Ishikawa (cell line): ENCODE data around the gene AKAP6.

Source experiments
- CEBPB ChIP-seq: IDR thresholded peaks from 2 replicates; pipeline ENCODE4 v1.6.1; 2012
- CREB1 ChIP-seq: IDR thresholded peaks from 2 replicates; pipeline ENCODE4 v1.6.1; 2012; ENCODE audit warnings: low read depth
- EGR1 ChIP-seq: IDR thresholded peaks from 2 replicates; pipeline ENCODE4 v1.6.1; 2012
- EP300 ChIP-seq: IDR thresholded peaks from 2 replicates; pipeline ENCODE4 v1.6.1; 2012; ENCODE audit warnings: borderline replicate concordance
- FOXM1 ChIP-seq: IDR thresholded peaks from 2 replicates; pipeline ENCODE4 v1.6.1; 2012; ENCODE audit warnings: low read depth, borderline replicate concordance
- NFIC ChIP-seq: IDR thresholded peaks from 2 replicates; pipeline ENCODE4 v1.6.1; 2012
- RAD21 ChIP-seq: IDR thresholded peaks from 2 replicates; pipeline ENCODE4 v1.6.1; 2012; ENCODE audit warnings: low read depth
- REST ChIP-seq: IDR thresholded peaks from 2 replicates; pipeline ENCODE4 v1.6.1; 2012; ENCODE audit warnings: low read depth, mild to moderate bottlenecking
- TAF1 ChIP-seq: IDR thresholded peaks from 2 replicates; pipeline ENCODE4 v1.6.1; 2012; ENCODE audit warnings: low read depth, mild to moderate bottlenecking
- TCF12 ChIP-seq: IDR thresholded peaks from 2 replicates; pipeline ENCODE4 v1.6.1; 2012; ENCODE audit warnings: low read depth
- TEAD4 ChIP-seq: IDR thresholded peaks from 2 replicates; pipeline ENCODE4 v1.6.1; 2012
- USF1 ChIP-seq: IDR thresholded peaks from 2 replicates; pipeline ENCODE4 v1.6.1; 2012
- YY1 ChIP-seq: IDR thresholded peaks from 2 replicates; pipeline ENCODE4 v1.6.1; 2012; ENCODE audit warnings: low read depth
- ZBTB7A ChIP-seq: IDR thresholded peaks from 2 replicates; pipeline ENCODE4 v1.6.1; 2012; ENCODE audit warnings: low read depth
- TF ChIP-seq, protein P1 (sequence below): IDR thresholded peaks from 2 replicates; pipeline ENCODE4 v1.6.1; 2012

Gene AKAP6

GRCh38 chr14:32331206-32331605 is 2.1 kb downstream of the AKAP6 start:
- TF ChIP-seq FOXM1 (no peak), RAD21 (no peak), TCF12 (no peak), REST (no peak), TAF1 (no peak), EP300 (no peak), CEBPB (no peak), ZBTB7A (no peak), EGR1 (no peak), YY1 (no peak), NFIC (no peak), CREB1 (no peak), TEAD4 (no peak), USF1 (no peak)
- TF ChIP-seq, protein P1, sequence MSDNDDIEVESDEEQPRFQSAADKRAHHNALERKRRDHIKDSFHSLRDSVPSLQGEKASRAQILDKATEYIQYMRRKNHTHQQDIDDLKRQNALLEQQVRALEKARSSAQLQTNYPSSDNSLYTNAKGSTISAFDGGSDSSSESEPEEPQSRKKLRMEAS = no peak

- TF ChIP-seq TAF1 = no peak
- no peak for TF ChIP-seq YY1
- TF ChIP-seq, protein P1 = no peak
- TF ChIP-seq EP300 = no peak
- TF ChIP-seq ZBTB7A = no peak
- TF ChIP-seq REST = no peak
- no peak for TF ChIP-seq RAD21
Observed at GRCh38 chr14:32332415-32333316, 3.6 kb downstream of the AKAP6 start.

GRCh38 chr14:32336702-32337101 is 7.6 kb downstream of the AKAP6 start:
- no peak for TF ChIP-seq REST
- no peak for TF ChIP-seq CEBPB
- no peak for TF ChIP-seq FOXM1
- TF ChIP-seq EP300 = no peak
- no peak for TF ChIP-seq USF1
- TF ChIP-seq ZBTB7A = no peak
- no peak for TF ChIP-seq YY1
- no peak for TF ChIP-seq NFIC
- TF ChIP-seq EGR1 = no peak

DNA sequence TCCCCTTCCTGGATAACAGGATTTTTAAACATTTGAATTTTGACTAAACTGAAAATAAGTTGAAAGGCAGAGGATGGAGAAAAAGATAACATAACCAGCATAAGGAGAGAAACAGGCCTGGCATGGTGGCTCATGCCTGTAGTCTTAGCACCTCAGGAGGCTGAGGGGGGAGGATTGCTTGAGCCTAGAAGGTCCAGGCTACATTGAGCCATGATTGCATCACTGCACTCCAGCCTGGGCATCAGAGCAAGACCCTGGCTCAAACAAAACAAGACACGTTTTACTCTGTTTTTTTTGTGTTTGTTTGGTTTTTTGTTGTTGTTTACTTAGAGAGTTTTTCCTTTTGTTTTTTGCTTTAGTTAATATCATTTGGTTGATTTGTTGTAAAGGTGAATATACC is 8.7 kb downstream of the AKAP6 start:
- no peak for TF ChIP-seq FOXM1
- no peak for TF ChIP-seq TEAD4
- TF ChIP-seq CREB1 = no peak
- TF ChIP-seq EGR1 = no peak
- no peak for TF ChIP-seq YY1
- no peak for TF ChIP-seq TAF1
- no peak for TF ChIP-seq TCF12
- TF ChIP-seq ZBTB7A = no peak
- TF ChIP-seq NFIC = no peak
- TF ChIP-seq RAD21 = no peak
- TF ChIP-seq USF1 = no peak
